ENCODE results near the gene THBD. TPM values are rescaled to one million over a fixed set of nuclear protein-coding genes. Genes with fewer than 3 reads are reported as not detected.

Gene THBD
- total and polyA plus RNA-seq, 8 donors: 1.8 to 12.1 (median 3.8) TPM

DNA sequence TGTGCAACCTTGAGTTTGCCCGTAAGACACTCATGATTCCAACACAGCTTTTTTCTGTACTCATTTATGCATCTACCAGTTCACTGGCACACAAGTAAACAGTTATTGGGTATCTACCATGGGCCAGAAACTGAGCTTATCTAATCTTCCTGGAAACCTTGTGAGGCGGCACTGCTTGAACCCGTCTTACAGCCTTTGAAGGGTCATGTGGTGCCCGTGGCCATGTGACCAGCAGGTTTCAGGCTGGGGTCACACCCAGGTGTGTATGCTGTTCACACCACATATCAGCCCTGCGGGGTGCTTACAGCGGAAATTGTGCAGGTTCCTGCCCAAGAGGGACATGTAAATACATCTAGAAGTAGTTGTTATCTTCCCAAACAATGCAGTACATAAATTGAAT, 6.1 kb downstream of the THBD start:
- FAIRE-seq (no peak), DNase-seq (no peak)
- WGBS, 2 donors: 33 to 36% methylated on average over 6 of the region's 6 CpGs

DNA sequence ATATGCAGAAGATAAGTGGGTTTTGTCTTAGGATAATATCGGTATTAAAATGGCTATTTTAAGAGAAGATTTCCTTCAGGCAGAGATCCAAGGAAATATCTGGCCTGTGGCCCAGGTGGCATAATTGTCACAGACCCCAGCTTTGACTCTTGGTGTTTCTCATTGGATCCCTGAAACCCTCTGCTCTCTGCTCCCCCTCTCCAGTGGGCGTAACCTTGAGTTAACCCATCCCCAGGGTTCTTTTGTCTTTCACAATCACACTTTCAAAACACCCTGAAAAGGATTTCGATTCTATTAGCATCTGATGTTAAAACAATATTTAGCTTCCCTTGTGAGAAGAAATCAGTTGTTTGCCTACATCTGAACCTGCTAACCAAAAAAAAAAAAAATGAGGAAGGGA, 7.2 kb downstream of the THBD start:
- H3K27ac ChIP-seq: no peak overlapping the region
- ATAC-seq: no peak
- 40 to 48% methylated on average over 3 of the region's 3 CpGs for WGBS, 2 donors

More for the DNA sequence above, 6.1 kb downstream of the THBD start:
- ATAC-seq: peak in 2 of 4 donors; percentile 54 to 59
- no peaks in the 10 kb centered on the region for H3K9me3 ChIP-seq
- TF ChIP-seq, protein P1, sequence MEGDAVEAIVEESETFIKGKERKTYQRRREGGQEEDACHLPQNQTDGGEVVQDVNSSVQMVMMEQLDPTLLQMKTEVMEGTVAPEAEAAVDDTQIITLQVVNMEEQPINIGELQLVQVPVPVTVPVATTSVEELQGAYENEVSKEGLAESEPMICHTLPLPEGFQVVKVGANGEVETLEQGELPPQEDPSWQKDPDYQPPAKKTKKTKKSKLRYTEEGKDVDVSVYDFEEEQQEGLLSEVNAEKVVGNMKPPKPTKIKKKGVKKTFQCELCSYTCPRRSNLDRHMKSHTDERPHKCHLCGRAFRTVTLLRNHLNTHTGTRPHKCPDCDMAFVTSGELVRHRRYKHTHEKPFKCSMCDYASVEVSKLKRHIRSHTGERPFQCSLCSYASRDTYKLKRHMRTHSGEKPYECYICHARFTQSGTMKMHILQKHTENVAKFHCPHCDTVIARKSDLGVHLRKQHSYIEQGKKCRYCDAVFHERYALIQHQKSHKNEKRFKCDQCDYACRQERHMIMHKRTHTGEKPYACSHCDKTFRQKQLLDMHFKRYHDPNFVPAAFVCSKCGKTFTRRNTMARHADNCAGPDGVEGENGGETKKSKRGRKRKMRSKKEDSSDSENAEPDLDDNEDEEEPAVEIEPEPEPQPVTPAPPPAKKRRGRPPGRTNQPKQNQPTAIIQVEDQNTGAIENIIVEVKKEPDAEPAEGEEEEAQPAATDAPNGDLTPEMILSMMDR (IDR thresholded peaks at IDR 0.05): no peak
- no peak overlapping the region for H3K27ac ChIP-seq
- H3K4me3 ChIP-seq: no peak overlapping the region
- intact Hi-C loops (cut with DNase I): no loop called here
- peaks cover 0 to 3% (median 0%) of the 10 kb centered on the region in 3 donors for H3K4me1 ChIP-seq
- no peaks in the 10 kb centered on the region for H3K36me3 ChIP-seq
- H3K27me3 ChIP-seq: peaks cover 0 to 35% (median 12%) of the 10 kb centered on the region in 4 donors

DNA sequence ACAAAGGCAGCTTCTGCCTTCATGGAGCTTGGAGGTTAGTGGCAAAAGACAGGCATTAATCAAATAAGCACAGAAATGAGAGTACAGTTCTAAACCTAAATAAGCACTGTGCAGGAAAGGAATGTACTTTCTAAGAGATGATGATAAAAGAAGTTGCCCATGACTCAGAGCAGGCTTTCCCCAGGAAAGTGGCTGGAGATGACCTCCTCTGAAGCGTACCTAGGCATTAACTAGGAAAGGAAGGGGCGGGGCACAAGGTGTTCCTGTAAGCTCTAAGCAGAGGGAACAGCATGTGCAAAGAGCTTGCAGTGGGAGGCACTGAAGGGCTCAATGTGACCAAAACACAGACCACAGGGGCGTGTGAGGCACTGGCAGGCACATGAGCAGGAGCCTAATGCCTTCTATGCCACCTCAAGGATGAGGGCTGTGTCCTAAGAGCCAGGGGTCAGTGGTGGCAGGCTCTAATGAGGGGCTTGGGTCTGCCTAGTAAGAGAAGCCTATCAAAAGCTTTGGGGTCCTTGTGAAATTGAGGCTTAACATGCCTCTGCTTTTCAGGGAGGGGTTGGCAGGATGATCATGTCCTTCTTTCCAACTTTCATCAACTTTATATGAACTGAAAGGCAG, 9.5 kb downstream of the THBD start:
- no peak for DNase-seq
- FAIRE-seq: no peak
- TF ChIP-seq, protein P1 (IDR thresholded peaks at IDR 0.05): no peak
- Histone ChIP-seq H3K9me3 (no peaks in the 10 kb centered on the region), H3K27ac (no peak overlapping the region), H3K4me1 (no peaks in the 10 kb centered on the region), H3K4me3 (no peak overlapping the region), H3K36me3 (no peaks in the 10 kb centered on the region), H3K27me3 (peaks cover 0 to 14% (median 3%) of the 10 kb centered on the region in 4 donors)
- intact Hi-C loops (cut with DNase I): no loop called here
- WGBS, 2 donors: 46 to 52% methylated on average over 3 of the region's 3 CpGs
- no peak for ATAC-seq

More for the DNA sequence above, 7.2 kb downstream of the THBD start:
- FAIRE-seq (no peak), DNase-seq (no peak)
- Histone ChIP-seq H3K9me3 (no peaks in the 10 kb centered on the region), H3K27me3 (peaks cover 0 to 25% (median 6%) of the 10 kb centered on the region in 4 donors), H3K4me1 (no peaks in the 10 kb centered on the region), H3K36me3 (no peaks in the 10 kb centered on the region), H3K4me3 (no peak overlapping the region)
- intact Hi-C loops (cut with DNase I): no loop called here
- TF ChIP-seq, protein P1 (IDR thresholded peaks at IDR 0.05): no peak

DNA sequence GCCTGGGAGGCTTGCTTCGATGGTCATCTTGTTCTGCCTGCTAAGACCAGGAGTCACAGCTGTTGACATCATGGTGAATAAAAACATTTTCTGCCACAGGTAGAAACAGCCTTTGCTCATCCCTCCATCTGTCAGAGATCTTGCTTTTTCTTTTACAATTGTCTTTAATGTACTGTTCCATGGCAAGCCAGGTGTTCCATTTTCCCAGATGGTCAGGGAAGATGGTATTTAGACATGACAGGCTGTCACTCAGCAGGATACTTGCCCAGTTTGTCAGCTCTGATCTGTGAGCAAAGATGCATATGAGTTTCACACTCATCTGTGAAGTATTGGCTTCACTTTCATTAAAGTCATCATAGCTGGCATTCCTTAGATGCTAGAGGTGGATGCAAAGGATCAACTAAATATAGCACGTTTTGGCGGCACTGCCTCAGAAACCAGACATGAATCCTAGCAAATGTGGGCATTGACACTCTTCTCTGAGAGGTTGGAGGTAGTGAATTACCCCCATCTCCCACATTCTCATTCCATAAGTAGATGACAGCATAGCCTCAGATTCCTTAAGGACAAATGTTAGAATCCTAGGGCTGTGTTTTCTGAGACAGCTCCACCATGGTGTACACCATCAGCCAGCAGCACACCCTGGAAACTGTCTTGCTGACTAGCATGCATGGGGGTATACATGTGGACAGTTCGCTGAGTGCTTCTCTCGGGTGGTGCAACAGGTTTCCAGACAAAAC, 10.2 kb downstream of the THBD start:
- FAIRE-seq: no peak
- intact Hi-C loops (cut with DNase I): no loop called here

More for the DNA sequence above, 10.2 kb downstream of the THBD start:
- 48 to 67% methylated on average over 5 of the region's 5 CpGs for WGBS, 2 donors
- TF ChIP-seq, protein P1 (IDR thresholded peaks at IDR 0.05): no peak
- no peak for ATAC-seq
- Histone ChIP-seq H3K27ac (no peak overlapping the region), H3K27me3 (peaks cover 0 to 14% (median 3%) of the 10 kb centered on the region in 4 donors), H3K9me3 (no peaks in the 10 kb centered on the region), H3K36me3 (no peaks in the 10 kb centered on the region), H3K4me1 (no peaks in the 10 kb centered on the region), H3K4me3 (no peak overlapping the region)
- DNase-seq: no peak

Measured in pancreas (tissue), 10 donors.